Measurements from ENCODE around the gene GRIK3.

The GRIK3 gene

GRCh38 chr1:36956570-36956969 is 77.7 kb downstream of the GRIK3 start:
- no peak overlapping the region for H3K4me3 Mint-ChIP-seq
- no peaks in the 10 kb centered on the region for H3K36me3 Mint-ChIP-seq (ENCODE audit: insufficient read depth)
- ATAC-seq (replicated peaks; ENCODE audit: extremely low read depth, poor library complexity, severe bottlenecking), result no peak

DNA sequence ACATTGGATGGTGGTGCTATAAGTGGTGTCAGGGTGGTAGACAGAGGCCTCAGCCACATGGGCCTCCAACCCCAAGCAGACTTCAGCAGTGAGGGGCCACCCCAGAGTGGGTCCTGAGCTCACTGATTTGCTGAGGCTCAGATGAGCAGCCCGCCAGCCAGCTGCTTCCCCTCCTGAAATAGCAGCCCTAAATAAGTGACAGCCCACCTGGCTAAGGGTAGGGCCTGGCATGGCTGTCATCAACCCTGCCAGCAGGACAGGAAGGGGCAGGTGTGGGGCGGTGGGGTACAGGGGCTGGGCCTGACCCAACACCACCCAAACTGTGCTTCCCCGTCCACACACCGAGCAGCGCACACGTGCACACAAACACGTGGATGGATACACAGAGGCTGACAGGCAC is 79.3 kb downstream of the GRIK3 start:
- Mint-ChIP-seq H3K36me3 (ENCODE audit: insufficient read depth) (no peaks in the 10 kb centered on the region), H3K4me1 (no peaks in the 10 kb centered on the region), H3K27ac (ENCODE audit: low read depth) (no peak overlapping the region), H3K27me3 (peaks cover 25% of the 10 kb centered on the region), H3K9me3 (no peaks in the 10 kb centered on the region), H3K4me3 (no peak overlapping the region)
- ATAC-seq (replicated peaks; ENCODE audit: extremely low read depth, poor library complexity, severe bottlenecking) (no peak), DNase-seq (ENCODE audit: low spot score in 2 of 2) (no peak)

More at GRCh38 chr1:36956570-36956969, 77.7 kb downstream of the GRIK3 start:
- H3K27me3 Mint-ChIP-seq, result peaks cover 30% of the 10 kb centered on the region
- no peak overlapping the region for H3K27ac Mint-ChIP-seq (ENCODE audit: low read depth)
- DNase-seq (ENCODE audit: low spot score in 2 of 2), result no peak
- no peaks in the 10 kb centered on the region for H3K4me1 Mint-ChIP-seq
- no peaks in the 10 kb centered on the region for H3K9me3 Mint-ChIP-seq

GRCh38 chr1:36953061-36953460 is 81.3 kb downstream of the GRIK3 start:
- H3K36me3 Mint-ChIP-seq (ENCODE audit: insufficient read depth), result no peaks in the 10 kb centered on the region
- no peak overlapping the region for H3K27ac Mint-ChIP-seq (ENCODE audit: low read depth)
- ATAC-seq (replicated peaks; ENCODE audit: extremely low read depth, poor library complexity, severe bottlenecking), result no peak
- H3K27me3 Mint-ChIP-seq, result peaks cover 28% of the 10 kb centered on the region
- H3K9me3 Mint-ChIP-seq, result no peaks in the 10 kb centered on the region
- no peak for DNase-seq (ENCODE audit: low spot score in 2 of 2)
- H3K4me3 Mint-ChIP-seq, result no peak overlapping the region
- H3K4me1 Mint-ChIP-seq, result no peaks in the 10 kb centered on the region

DNA sequence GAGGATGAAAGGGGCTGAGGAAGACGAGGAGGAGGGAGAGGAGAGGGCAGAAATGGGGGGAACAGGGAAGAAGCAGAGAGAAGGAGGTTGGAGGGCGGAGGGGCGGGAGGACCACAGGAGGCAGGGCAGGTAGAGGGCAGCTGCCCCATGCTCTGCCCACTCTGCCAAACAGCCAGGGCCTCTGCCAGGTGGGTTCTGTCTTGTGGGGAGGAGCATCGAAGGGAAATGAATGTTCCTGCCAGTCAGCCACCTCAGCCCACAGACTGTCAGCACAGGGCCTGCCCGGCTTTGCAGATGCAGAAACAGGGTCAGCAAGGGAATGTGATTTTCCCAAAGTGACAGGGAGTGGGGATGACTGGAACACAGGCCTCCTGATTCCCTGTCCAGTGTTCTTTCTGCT is 82.6 kb downstream of the GRIK3 start:
- Mint-ChIP-seq H3K27ac (ENCODE audit: low read depth) (no peak overlapping the region), H3K27me3 (peaks cover 41% of the 10 kb centered on the region), H3K4me3 (no peak overlapping the region), H3K36me3 (ENCODE audit: insufficient read depth) (no peaks in the 10 kb centered on the region), H3K4me1 (no peaks in the 10 kb centered on the region), H3K9me3 (no peaks in the 10 kb centered on the region)
- DNase-seq (ENCODE audit: low spot score in 2 of 2), result no peak
- ATAC-seq (replicated peaks; ENCODE audit: extremely low read depth, poor library complexity, severe bottlenecking), result no peak

DNA sequence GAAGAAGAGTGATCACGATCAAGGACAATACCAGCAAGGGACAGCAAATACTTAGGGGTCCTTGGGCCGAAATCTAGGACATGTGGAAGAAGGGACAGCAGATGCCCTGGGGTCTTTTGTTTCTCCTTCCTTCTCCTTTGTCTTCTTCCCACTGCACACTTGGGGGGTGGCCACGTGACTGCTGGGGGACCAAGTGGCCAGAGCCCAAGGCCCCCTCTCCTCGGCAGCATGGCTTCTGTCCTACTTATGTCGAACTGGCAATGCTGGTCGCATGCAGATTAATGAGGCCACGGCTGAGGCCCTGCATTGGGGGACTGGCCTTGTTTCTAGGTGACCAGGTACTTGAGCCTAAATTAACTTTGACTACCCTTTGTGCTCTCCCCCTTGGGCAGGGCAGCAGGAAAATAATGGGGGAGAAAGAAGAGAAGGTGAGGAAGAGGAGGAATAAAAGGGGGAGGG is 83.0 kb downstream of the GRIK3 start:
- H3K36me3 Mint-ChIP-seq (ENCODE audit: insufficient read depth), result no peaks in the 10 kb centered on the region
- ATAC-seq (replicated peaks; ENCODE audit: extremely low read depth, poor library complexity, severe bottlenecking) (no peak), DNase-seq (ENCODE audit: low spot score in 2 of 2) (no peak)
- peaks cover 46% of the 10 kb centered on the region for H3K27me3 Mint-ChIP-seq
- H3K4me1 Mint-ChIP-seq, result no peaks in the 10 kb centered on the region
- H3K9me3 Mint-ChIP-seq, result no peaks in the 10 kb centered on the region
- H3K27ac Mint-ChIP-seq (ENCODE audit: low read depth), result no peak overlapping the region
- no peak overlapping the region for H3K4me3 Mint-ChIP-seq

- H3K27ac Mint-ChIP-seq (ENCODE audit: low read depth), result no peak overlapping the region
- no peak for ATAC-seq (replicated peaks; ENCODE audit: extremely low read depth, poor library complexity, severe bottlenecking)
- DNase-seq (ENCODE audit: low spot score in 2 of 2), result no peak
- no peaks in the 10 kb centered on the region for H3K36me3 Mint-ChIP-seq (ENCODE audit: insufficient read depth)
- no peaks in the 10 kb centered on the region for H3K9me3 Mint-ChIP-seq
- H3K4me3 Mint-ChIP-seq, result no peak overlapping the region
- peaks cover 51% of the 10 kb centered on the region for H3K27me3 Mint-ChIP-seq
- H3K4me1 Mint-ChIP-seq, result no peaks in the 10 kb centered on the region
Observed at GRCh38 chr1:36950604-36951291, 83.6 kb downstream of the GRIK3 start.

GRCh38 chr1:36948606-36949005 is 85.7 kb downstream of the GRIK3 start:
- ATAC-seq (replicated peaks; ENCODE audit: extremely low read depth, poor library complexity, severe bottlenecking), result no peak
- DNase-seq (ENCODE audit: low spot score in 2 of 2), result no peak

DNA sequence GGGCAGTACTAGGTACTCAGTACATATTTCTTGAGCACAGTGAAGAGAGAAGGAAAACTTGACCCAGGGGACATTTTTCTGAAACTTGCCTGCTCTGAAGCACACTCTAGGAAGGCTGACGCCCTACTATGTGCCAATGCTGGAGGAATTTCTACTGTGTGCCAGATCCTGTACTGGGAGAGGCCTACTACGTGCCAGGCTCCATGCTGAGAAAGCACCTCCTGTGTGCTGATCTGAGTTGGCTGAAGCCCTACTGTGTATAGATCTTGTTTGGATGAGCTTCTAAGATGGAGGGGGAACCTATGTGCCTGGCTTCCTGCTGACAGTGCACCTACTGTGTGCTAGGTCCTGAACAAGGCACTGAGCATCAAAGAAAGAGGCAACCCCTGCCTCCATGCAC is 86.2 kb downstream of the GRIK3 start:
- no peak for ATAC-seq (replicated peaks; ENCODE audit: extremely low read depth, poor library complexity, severe bottlenecking)

More at GRCh38 chr1:36948606-36949005, 85.7 kb downstream of the GRIK3 start:
- Mint-ChIP-seq H3K27me3 (peaks cover 72% of the 10 kb centered on the region), H3K9me3 (no peaks in the 10 kb centered on the region), H3K36me3 (ENCODE audit: insufficient read depth) (no peaks in the 10 kb centered on the region), H3K4me1 (no peaks in the 10 kb centered on the region), H3K27ac (ENCODE audit: low read depth) (no peak overlapping the region), H3K4me3 (no peak overlapping the region)

GRCh38 chr1:36947384-36947783 is 86.9 kb downstream of the GRIK3 start:
- H3K4me3 Mint-ChIP-seq, result no peak overlapping the region
- H3K27ac Mint-ChIP-seq (ENCODE audit: low read depth), result no peak overlapping the region
- ATAC-seq (replicated peaks; ENCODE audit: extremely low read depth, poor library complexity, severe bottlenecking), result no peak
- no peaks in the 10 kb centered on the region for H3K4me1 Mint-ChIP-seq
- no peak for DNase-seq (ENCODE audit: low spot score in 2 of 2)
- no peaks in the 10 kb centered on the region for H3K9me3 Mint-ChIP-seq
- H3K36me3 Mint-ChIP-seq (ENCODE audit: insufficient read depth), result no peaks in the 10 kb centered on the region
- H3K27me3 Mint-ChIP-seq, result peaks cover 65% of the 10 kb centered on the region

More for the DNA sequence above, 86.2 kb downstream of the GRIK3 start:
- Mint-ChIP-seq H3K27me3 (peaks cover 72% of the 10 kb centered on the region), H3K4me3 (no peak overlapping the region), H3K4me1 (no peaks in the 10 kb centered on the region), H3K36me3 (ENCODE audit: insufficient read depth) (no peaks in the 10 kb centered on the region), H3K27ac (ENCODE audit: low read depth) (no peak overlapping the region), H3K9me3 (no peaks in the 10 kb centered on the region)
- DNase-seq (ENCODE audit: low spot score in 2 of 2), result no peak

GRCh38 chr1:36944883-36945282 is 89.4 kb downstream of the GRIK3 start:
- Mint-ChIP-seq H3K27ac (ENCODE audit: low read depth) (no peak overlapping the region), H3K36me3 (ENCODE audit: insufficient read depth) (no peaks in the 10 kb centered on the region), H3K27me3 (peaks cover 66% of the 10 kb centered on the region), H3K4me3 (no peak overlapping the region), H3K9me3 (no peaks in the 10 kb centered on the region), H3K4me1 (no peaks in the 10 kb centered on the region)
- ATAC-seq (replicated peaks; ENCODE audit: extremely low read depth, poor library complexity, severe bottlenecking) (no peak), DNase-seq (ENCODE audit: low spot score in 2 of 2) (no peak)

- no peak overlapping the region for H3K4me3 Mint-ChIP-seq
- peaks cover 58% of the 10 kb centered on the region for H3K27me3 Mint-ChIP-seq
- DNase-seq (ENCODE audit: low spot score in 2 of 2) (no peak), ATAC-seq (replicated peaks; ENCODE audit: extremely low read depth, poor library complexity, severe bottlenecking) (no peak)
- H3K9me3 Mint-ChIP-seq, result no peaks in the 10 kb centered on the region
- H3K4me1 Mint-ChIP-seq, result no peaks in the 10 kb centered on the region
- no peaks in the 10 kb centered on the region for H3K36me3 Mint-ChIP-seq (ENCODE audit: insufficient read depth)
- H3K27ac Mint-ChIP-seq (ENCODE audit: low read depth), result no peak overlapping the region
Observed at GRCh38 chr1:36942148-36942547, 92.2 kb downstream of the GRIK3 start.

DNA sequence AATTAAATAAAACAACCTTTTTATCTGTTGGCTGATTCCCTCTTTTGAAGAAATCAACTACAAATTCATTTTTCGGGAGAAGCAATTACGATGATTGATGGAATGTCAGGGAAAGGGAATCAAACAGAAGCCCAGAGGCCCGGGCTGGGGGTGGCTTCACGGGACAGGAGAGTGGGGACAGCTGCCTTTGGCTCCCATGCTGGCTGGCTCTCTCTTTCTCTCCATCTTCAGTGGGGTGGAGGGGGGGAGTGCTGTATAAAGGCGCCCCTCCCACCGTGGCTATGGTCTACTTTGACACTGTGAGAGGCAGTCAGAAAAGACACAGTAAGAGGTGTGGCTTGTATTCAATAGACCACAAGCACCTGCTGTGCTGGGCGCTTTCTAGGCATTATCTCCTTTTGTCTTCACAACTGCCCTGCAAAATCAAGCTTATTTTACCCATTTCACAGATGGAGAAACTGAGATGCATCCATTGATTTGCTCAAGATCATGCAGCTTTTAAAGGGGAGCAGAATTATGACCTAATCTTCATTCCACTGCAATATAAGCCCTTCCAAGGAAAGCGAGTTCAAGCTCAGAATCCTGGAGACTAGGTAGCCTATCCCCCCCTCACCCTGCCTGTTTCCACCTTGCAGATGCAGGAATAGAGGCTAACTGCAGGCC is 92.9 kb downstream of the GRIK3 start:
- Mint-ChIP-seq H3K36me3 (ENCODE audit: insufficient read depth) (no peaks in the 10 kb centered on the region), H3K27ac (ENCODE audit: low read depth) (no peak overlapping the region), H3K4me1 (no peaks in the 10 kb centered on the region), H3K27me3 (peaks cover 50% of the 10 kb centered on the region), H3K4me3 (no peak overlapping the region), H3K9me3 (no peaks in the 10 kb centered on the region)
- DNase-seq (ENCODE audit: low spot score in 2 of 2) (no peak), ATAC-seq (replicated peaks; ENCODE audit: extremely low read depth, poor library complexity, severe bottlenecking) (no peak)

GRCh38 chr1:36938819-36939218 is 95.5 kb downstream of the GRIK3 start:
- H3K9me3 Mint-ChIP-seq, result no peaks in the 10 kb centered on the region
- H3K27me3 Mint-ChIP-seq, result peaks cover 24% of the 10 kb centered on the region
- no peak for DNase-seq (ENCODE audit: low spot score in 2 of 2)
- H3K4me3 Mint-ChIP-seq, result no peak overlapping the region
- H3K4me1 Mint-ChIP-seq, result no peaks in the 10 kb centered on the region
- H3K27ac Mint-ChIP-seq (ENCODE audit: low read depth), result no peak overlapping the region
- no peaks in the 10 kb centered on the region for H3K36me3 Mint-ChIP-seq (ENCODE audit: insufficient read depth)
- ATAC-seq (replicated peaks; ENCODE audit: extremely low read depth, poor library complexity, severe bottlenecking), result no peak
